C4-2B (cell line): ENCODE results near the gene SEH1L.

Experiments
- H3K27ac ChIP-seq: fragments of 450-650 bp; 2 replicates; pipeline ENCODE4 v1.5.1; 2017
- ZFX ChIP-seq: fragments of 450-650 bp; IDR thresholded peaks from 2 replicates; pipeline ENCODE4 v1.6.1; 2017
- TF ChIP-seq, protein P1 (sequence below): fragments of 450-650 bp; conservative IDR thresholded peaks from 2 replicates; pipeline ENCODE4 v1.5.1; 2017; ENCODE audit warnings: mild to moderate bottlenecking

Gene SEH1L

DNA sequence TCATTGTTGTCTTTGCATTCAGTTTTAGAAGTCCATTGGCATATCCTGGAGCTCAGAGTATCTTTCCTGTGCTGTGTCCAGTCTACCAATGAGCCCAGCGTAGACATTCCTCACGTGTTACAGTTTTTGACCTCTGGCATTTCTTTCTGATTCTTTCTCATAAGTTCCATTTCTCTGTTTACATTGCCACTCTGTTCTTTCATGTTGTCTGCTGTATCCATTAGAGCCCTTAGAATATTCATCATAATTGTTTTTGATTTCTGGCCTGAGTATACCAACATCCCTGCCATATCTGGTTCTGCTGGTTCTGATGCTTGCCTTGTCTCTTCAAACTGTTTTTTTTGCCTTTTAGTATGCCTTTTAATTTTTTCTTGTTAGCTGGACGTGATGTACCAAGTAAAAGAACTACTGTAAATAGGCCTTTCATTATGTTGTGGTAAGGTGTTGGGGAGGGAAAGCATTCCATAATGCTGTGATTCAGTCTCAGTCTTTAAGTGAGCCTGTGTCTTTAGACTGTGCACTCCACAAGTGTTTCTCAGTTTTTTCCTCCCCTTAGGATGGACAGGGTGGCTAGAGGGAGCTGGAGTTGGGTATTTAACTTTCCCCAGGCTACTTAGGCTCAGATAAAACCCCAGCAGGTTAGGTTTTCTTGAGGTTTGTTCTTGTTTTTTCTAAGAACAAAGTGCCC, 78.9 kb downstream of the SEH1L start:
- no peak for TF ChIP-seq ZFX
- TF ChIP-seq, protein P1, sequence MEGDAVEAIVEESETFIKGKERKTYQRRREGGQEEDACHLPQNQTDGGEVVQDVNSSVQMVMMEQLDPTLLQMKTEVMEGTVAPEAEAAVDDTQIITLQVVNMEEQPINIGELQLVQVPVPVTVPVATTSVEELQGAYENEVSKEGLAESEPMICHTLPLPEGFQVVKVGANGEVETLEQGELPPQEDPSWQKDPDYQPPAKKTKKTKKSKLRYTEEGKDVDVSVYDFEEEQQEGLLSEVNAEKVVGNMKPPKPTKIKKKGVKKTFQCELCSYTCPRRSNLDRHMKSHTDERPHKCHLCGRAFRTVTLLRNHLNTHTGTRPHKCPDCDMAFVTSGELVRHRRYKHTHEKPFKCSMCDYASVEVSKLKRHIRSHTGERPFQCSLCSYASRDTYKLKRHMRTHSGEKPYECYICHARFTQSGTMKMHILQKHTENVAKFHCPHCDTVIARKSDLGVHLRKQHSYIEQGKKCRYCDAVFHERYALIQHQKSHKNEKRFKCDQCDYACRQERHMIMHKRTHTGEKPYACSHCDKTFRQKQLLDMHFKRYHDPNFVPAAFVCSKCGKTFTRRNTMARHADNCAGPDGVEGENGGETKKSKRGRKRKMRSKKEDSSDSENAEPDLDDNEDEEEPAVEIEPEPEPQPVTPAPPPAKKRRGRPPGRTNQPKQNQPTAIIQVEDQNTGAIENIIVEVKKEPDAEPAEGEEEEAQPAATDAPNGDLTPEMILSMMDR: no peak

GRCh38 chr18:13028869-13029268, 81.1 kb downstream of the SEH1L start:
- TF ChIP-seq ZFX: no peak
- TF ChIP-seq, protein P1: no peak
- H3K27ac ChIP-seq: no peak overlapping the region

More for the DNA sequence above, 78.9 kb downstream of the SEH1L start:
- peak overlapping the region; percentile 49; the same call in 1 of the 2 replicates for H3K27ac ChIP-seq

GRCh38 chr18:13032173-13032572, 84.4 kb downstream of the SEH1L start:
- no peak overlapping the region for H3K27ac ChIP-seq
- TF ChIP-seq, protein P1: no peak
- no peak for TF ChIP-seq ZFX

GRCh38 chr18:13035249-13035914, 87.6 kb downstream of the SEH1L start:
- no peak for TF ChIP-seq ZFX
- TF ChIP-seq, protein P1: no peak

DNA sequence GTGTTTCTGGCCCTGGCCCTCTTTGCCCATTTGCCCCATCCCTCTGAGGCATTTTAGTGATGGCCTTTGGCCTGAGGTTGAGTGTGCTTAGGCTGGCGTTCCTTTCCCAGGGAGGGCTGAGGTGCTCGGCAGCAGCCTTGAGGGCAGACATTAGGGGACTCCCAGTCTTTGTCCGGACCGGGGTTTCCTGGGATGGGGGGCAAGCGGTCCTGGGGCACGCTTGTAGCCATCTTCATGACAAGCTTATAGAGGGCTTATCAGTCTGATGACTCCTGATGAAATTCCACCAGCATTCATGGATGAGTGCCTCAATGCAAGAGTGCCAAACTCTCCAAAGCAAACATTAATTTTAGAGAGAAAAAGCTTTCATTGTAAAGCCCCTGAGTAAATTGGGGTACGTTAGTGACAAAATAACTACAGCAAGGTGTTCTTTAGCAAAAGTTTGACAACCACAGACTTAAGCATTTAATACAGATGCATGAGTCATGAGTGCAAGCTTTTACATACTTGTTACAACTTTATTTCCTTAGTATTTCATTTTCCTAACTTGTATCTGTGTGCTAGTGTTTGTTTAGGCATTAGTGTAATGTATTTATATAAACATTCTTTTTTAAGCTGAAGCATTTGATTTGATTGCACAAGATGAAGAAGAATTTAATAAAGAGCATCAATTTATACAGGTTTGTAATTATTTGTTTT, 89.0 kb downstream of the SEH1L start:
- H3K27ac ChIP-seq: no peak overlapping the region
- TF ChIP-seq ZFX: no peak
- TF ChIP-seq, protein P1: no peak

More at GRCh38 chr18:13035249-13035914, 87.6 kb downstream of the SEH1L start:
- no peak overlapping the region for H3K27ac ChIP-seq
